B cell (primary cell): ENCODE data around the gene RTF2. TPM values are rescaled to one million over a fixed set of nuclear protein-coding genes. Genes with fewer than 3 reads are reported as not detected.
A peak's percentile ranks its signal among the peaks of the same experiment; 100 is the strongest.

Experiments
- ATAC-seq: fragments of 200-7000 bp; cut with Tn5 transposase; one replicate; pipeline ENCODE4 v1.10.0; 2021; ENCODE audit warnings: low read depth, mild to moderate bottlenecking, moderate number of reproducible peaks, moderate library complexity
- CTCF ChIA-PET: fragments of 350-600 bp; sonication (Branson Sonifier 250); formaldehyde crosslinking; loops from one replicate; lab custom pipeline; 2021; ENCODE audit warnings: antibody characterized with exemption, inconsistent platforms; lab: Charles Lee
- POLR2A ChIA-PET: fragments of 350-600 bp; sonication (Branson Sonifier 250); formaldehyde crosslinking; loops from one replicate; lab custom pipeline; 2021; ENCODE audit warnings: antibody characterized with exemption; lab: Charles Lee
- DNase-seq: peaks from one replicate; pipeline ENCODE4 v3.0.0; 2013
- H2AFZ ChIP-seq: 2 replicates; pipeline ENCODE4 v1.6.1; 2012; ENCODE audit warnings: mild to moderate bottlenecking, low read depth, low read length; ENCODE audit not compliant: insufficient read depth, poor library complexity, severe bottlenecking
- H3K27ac ChIP-seq, 2 donors: 1 replicate in 1 of 2; 2 replicates in 1 of 2; pipeline ENCODE4 v1.5.1; 2012 to 2013; ENCODE audit warnings: low read length in 2 of 2, mild to moderate bottlenecking in 2 of 2, moderate library complexity in 1 of 2
- H3K27me3 ChIP-seq, 4 experiments: fragments of 200-600 bp in 1 of 4; sonication (generic) in 1 of 4; replicated peaks in 1 of 4; 1 replicate in 2 of 4; 2 replicates in 2 of 4; pipeline versions ENCODE4 v1.6.1 to v1.7.0; 2013 to 2016; ENCODE audit warnings: low read length in 3 of 4, mild to moderate bottlenecking in 2 of 4, mixed read lengths in 1 of 4, moderate library complexity in 1 of 4; ENCODE audit not compliant: insufficient read depth in 4 of 4, control insufficient read depth in 3 of 4; ENCODE audit errors: control extremely low read depth in 1 of 4
- H3K36me3 ChIP-seq, 2 experiments: replicated peaks in 1 of 2; 1 replicate in 1 of 2; 2 replicates in 1 of 2; pipeline versions ENCODE4 v1.6.1 to v1.7.1; 2013; ENCODE audit warnings: low read length in 1 of 2; ENCODE audit not compliant: insufficient read depth in 2 of 2, control insufficient read depth in 1 of 2; ENCODE audit errors: control extremely low read depth in 1 of 2, extremely low read depth in 1 of 2
- H3K4me1 ChIP-seq, 2 donors: fragments of 200-600 bp in 1 of 2; sonication (generic) in 1 of 2; 1 replicate in 1 of 2; 2 replicates in 1 of 2; pipeline versions ENCODE4 v1.5.1 to v1.6.1; 2013 to 2017; ENCODE audit warnings: low read length in 2 of 2; ENCODE audit not compliant: control insufficient read depth in 2 of 2, insufficient read depth in 2 of 2
- H3K4me2 ChIP-seq: replicated peaks from 2 replicates; pipeline ENCODE3; 2012; ENCODE audit warnings: mild to moderate bottlenecking, low read depth, low read length; ENCODE audit not compliant: poor library complexity, severe bottlenecking
- H3K4me3 ChIP-seq, 5 experiments: fragments of 200-600 bp in 1 of 5; sonication (generic) in 1 of 5; 1 replicate in 3 of 5; 2 replicates in 2 of 5; pipeline versions ENCODE4 v1.5.1 to v1.7.0; 2011 to 2016; ENCODE audit warnings: low read length in 4 of 5, mild to moderate bottlenecking in 4 of 5, low read depth in 2 of 5, control low read depth in 1 of 5, moderate library complexity in 1 of 5; ENCODE audit not compliant: insufficient read depth in 1 of 5; ENCODE audit errors: control extremely low read depth in 1 of 5, extremely low read depth in 1 of 5
- H3K79me2 ChIP-seq: fragments of 200-600 bp; sonication (generic); one replicate; pipeline ENCODE4 v1.6.0; 2016; ENCODE audit warnings: low read length; ENCODE audit not compliant: control insufficient read depth, insufficient read depth
- H3K9ac ChIP-seq: fragments of 200-600 bp; sonication (generic); 2 replicates; pipeline ENCODE4 v1.6.1; 2017; ENCODE audit warnings: mild to moderate bottlenecking, low read length, moderate library complexity
- H3K9me3 ChIP-seq, 3 donors: one replicate each; pipeline versions ENCODE4 v1.6.1 to v1.7.1; 2013; ENCODE audit warnings: low read length in 2 of 3; ENCODE audit not compliant: control insufficient read depth in 2 of 3, insufficient read depth in 1 of 3; ENCODE audit errors: control extremely low read depth in 1 of 3
- H4K20me1 ChIP-seq: 2 replicates; pipeline ENCODE4 v1.6.0; 2012; ENCODE audit warnings: mild to moderate bottlenecking, low read length; ENCODE audit not compliant: insufficient read depth, control insufficient read depth, poor library complexity, severe bottlenecking
- H3K27ac Mint-ChIP-seq: one replicate; pipeline ENCODE4 v1.8.0; 2021; ENCODE audit warnings: mixed read lengths
- H3K27me3 Mint-ChIP-seq: one replicate; pipeline ENCODE4 v1.8.0; 2021; ENCODE audit warnings: mixed read lengths
- H3K4me1 Mint-ChIP-seq: one replicate; pipeline ENCODE4 v1.8.0; 2021; ENCODE audit warnings: mixed read lengths
- H3K4me3 Mint-ChIP-seq: one replicate; pipeline ENCODE4 v1.8.0; 2021; ENCODE audit warnings: mixed read lengths
- H3K9me3 Mint-ChIP-seq: one replicate; pipeline ENCODE4 v1.8.0; 2022; ENCODE audit warnings: mixed read lengths; ENCODE audit not compliant: insufficient read depth
- CTCF ChIP-seq: fragments of 200-600 bp; IDR thresholded peaks from one replicate; pipeline ENCODE4 v1.8.0; 2022; ENCODE audit warnings: antibody characterized with exemption, mild to moderate bottlenecking
- EZH2 ChIP-seq: IDR thresholded peaks from 2 replicates; pipeline ENCODE4 v1.6.1; 2012; ENCODE audit warnings: borderline replicate concordance, low read depth, mild to moderate bottlenecking, moderate library complexity, low read length; ENCODE audit not compliant: insufficient read depth, poor library complexity, severe bottlenecking
- WGBS: methylation state at CpG from one replicate; pipeline ENCODE4 v1.1.5; 2013; ENCODE audit warnings: missing lambda C conversion rate; ENCODE audit not compliant: insufficient coverage; 5-methylcytosine and 5-hydroxymethylcytosine counted together
- intact Hi-C: fragments of 100-400 bp; cut with micrococcal nuclease; formaldehyde crosslinking; loops from one replicate; pipeline ENCODE4 v1.10.0; 2022
- polyA plus RNA-seq: library from polyadenylated mRNA; depleted of rRNA; stranded (reverse); fragments of >200 nt; gene quantifications from 2 replicates; pipeline ENCODE4 v1.2.3, GENCODE V29; 2012
- total RNA-seq, 2 donors: library from RNA; stranded (reverse); fragments of 120-200 nt in 1 of 2; gene quantifications; 1 replicate in 1 of 2; 2 replicates in 1 of 2; pipeline versions ENCODE4 v1.2.3 to v1.2.4, GENCODE V29; 2013 to 2022

Gene RTF2
- total and polyA plus RNA-seq, 2 donors (not counting 1 experiment from before 2014, with no cell fraction given): 34.6 to 78.4 TPM

- no peaks in the 10 kb centered on the region for H3K27me3 Mint-ChIP-seq
- no peak overlapping the region for H3K4me3 Mint-ChIP-seq
- Histone ChIP-seq H3K4me3 (no peak overlapping the region), H4K20me1 (peaks cover 16% of the 10 kb centered on the region), H3K4me1 (no peaks in the 10 kb centered on the region), H3K27ac (no peak overlapping the region), H3K79me2 (peaks cover 3% of the 10 kb centered on the region), H2AFZ (no peak overlapping the region), H3K9ac (no peak overlapping the region), H3K27me3 (no peaks in the 10 kb centered on the region), H3K4me2 (no peak overlapping the region), H3K36me3 (peaks cover 0 to 18% of the 10 kb centered on the region in 2 experiments), H3K9me3 (no peaks in the 10 kb centered on the region)
- H3K9me3 Mint-ChIP-seq: no peaks in the 10 kb centered on the region
- TF ChIP-seq CTCF: no peak
- no peak for TF ChIP-seq EZH2
- ChIA-PET POLR2A (no interaction called here), CTCF (interaction anchor here (1.6 kb wide), 1 partner anchor 132 kb away, joined by 3 read pairs; no protein-coding TSS in a partner anchor)
- ATAC-seq (no peak), DNase-seq (no peak)
- intact Hi-C loops: no loop called here
- 95% methylated on average over 7 of the region's 8 CpGs for WGBS
- no peaks in the 10 kb centered on the region for H3K4me1 Mint-ChIP-seq
- H3K27ac Mint-ChIP-seq: no peak overlapping the region
These were observed 35.5 kb downstream of the RTF2 start for GRCh38 chr20:56503916-56504315.

GRCh38 chr20:56504373-56505005, 36.1 kb downstream of the RTF2 start:
- Mint-ChIP-seq H3K9me3 (no peaks in the 10 kb centered on the region), H3K27me3 (no peaks in the 10 kb centered on the region), H3K27ac (no peak overlapping the region), H3K4me3 (no peak overlapping the region), H3K4me1 (no peaks in the 10 kb centered on the region)
- intact Hi-C loops: no loop called here
- DNase-seq: no peak
- no peak for ATAC-seq
- Histone ChIP-seq H3K4me3 (no peak overlapping the region), H4K20me1 (peaks cover 16% of the 10 kb centered on the region), H3K27ac (no peak overlapping the region), H3K79me2 (peaks cover 3% of the 10 kb centered on the region), H3K36me3 (peaks cover 0 to 18% of the 10 kb centered on the region in 2 experiments), H3K4me1 (no peaks in the 10 kb centered on the region), H3K27me3 (no peaks in the 10 kb centered on the region), H2AFZ (no peak overlapping the region), H3K9ac (no peak overlapping the region), H3K9me3 (no peaks in the 10 kb centered on the region), H3K4me2 (no peak overlapping the region)
- CTCF ChIA-PET: interaction anchor here (1.6 kb wide), 1 partner anchor 133 kb away, joined by 3 read pairs; no protein-coding TSS in a partner anchor
- TF ChIP-seq CTCF: peak; percentile 60
- no peak for TF ChIP-seq EZH2
- 100% methylated on average over 4 of the region's 9 CpGs for WGBS
- POLR2A ChIA-PET: no interaction called here
